ENCODE results near the gene NAV2. TPM values are rescaled to one million over a fixed set of nuclear protein-coding genes. Genes with fewer than 3 reads are reported as not detected.

Gene NAV2
- total RNA-seq, 1 experiment from 2014 or later, result 2.1 TPM

DNA sequence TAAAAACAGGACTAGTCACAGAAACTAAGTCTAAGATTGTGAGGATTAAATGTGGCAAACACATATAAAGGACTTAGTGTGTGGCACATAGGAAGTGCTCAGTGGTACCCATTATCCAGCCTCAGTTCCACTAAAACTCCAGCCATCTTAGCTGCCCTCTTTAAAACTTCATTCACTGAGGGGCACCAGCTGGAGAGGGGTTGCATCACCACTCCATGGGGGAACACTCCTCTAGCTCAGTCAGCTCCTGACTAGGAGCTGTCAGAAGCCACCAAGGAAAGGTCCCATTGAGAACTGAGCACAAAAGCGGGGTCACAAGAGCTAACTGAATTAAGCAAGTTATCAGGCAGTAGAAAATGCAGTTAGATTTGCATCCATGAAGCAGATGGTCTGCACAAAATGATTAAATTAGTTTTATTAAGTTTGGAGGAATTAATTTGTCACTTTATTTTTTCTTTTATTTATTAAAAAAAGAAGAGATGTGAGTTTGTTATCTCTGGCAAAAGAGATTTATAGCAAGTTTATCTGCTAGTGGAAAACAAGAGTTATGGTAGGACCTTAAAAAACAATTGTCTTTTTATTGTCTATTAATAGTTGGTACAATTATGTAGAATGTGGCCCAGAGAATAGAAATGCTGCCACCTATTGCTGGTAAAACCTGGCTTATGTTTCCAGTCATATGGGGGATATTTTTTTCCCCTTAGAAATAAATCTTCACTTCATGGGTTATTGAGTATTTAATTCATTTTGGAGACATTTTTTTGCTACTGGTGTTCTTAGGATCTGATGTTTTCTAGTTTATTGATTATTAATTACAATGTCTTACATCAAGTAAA is 95.7 kb downstream of the NAV2 start:
- no peak for ATAC-seq
- ChIA-PET POLR2A (no interaction called here), CTCF (no interaction called here), RAD21 (ENCODE audit: low non-redundant PET in 1 of 2, low total read pairs in 2 of 2, uncharacterized antibody in 2 of 2, unreplicated experiment in 2 of 2) (no interaction called here)
- Histone ChIP-seq H3K9ac (ENCODE audit: low read length) (no peak overlapping the region), H3K4me2 (ENCODE audit: low read length) (no peak overlapping the region), H3K4me1 (ENCODE audit: control insufficient read depth in 1 of 2, insufficient read depth in 2 of 2, low read length in 2 of 2) (peaks cover 8 to 10% of the 10 kb centered on the region in 2 experiments; a peak in 3 of 4 replicates), H3K27me3 (ENCODE audit: insufficient read depth, low read length) (no peaks in the 10 kb centered on the region), H3K36me3 (ENCODE audit: control insufficient read depth in 1 of 2, insufficient read depth in 2 of 2, low read length in 2 of 2) (no peaks in the 10 kb centered on the region), H3K9me3 (ENCODE audit: control insufficient read depth in 1 of 2, insufficient read depth in 1 of 2, low read depth in 1 of 2, low read length in 2 of 2) (no peaks in the 10 kb centered on the region), H3K9me2 (ENCODE audit: insufficient read depth) (no peaks in the 10 kb centered on the region; the same call in 1 of the 2 replicates), H4K20me1 (ENCODE audit: insufficient read depth) (no peaks in the 10 kb centered on the region), H3K27ac (ENCODE audit: low read depth, low read length) (no peak overlapping the region), H3K4me3 (replicated peaks in 1 of 2; ENCODE audit: low read depth in 1 of 2, low read length in 2 of 2) (no peak overlapping the region), H2AFZ (ENCODE audit: low read depth, low read length, poor library complexity, severe bottlenecking) (no peak overlapping the region), H3K79me2 (ENCODE audit: insufficient read depth, low read length) (no peaks in the 10 kb centered on the region)
- no TSS peak for BruUV-seq (replicated peaks)
- DNase-seq (ENCODE audit: low read depth, low spot score), result no peak
- no peak for TF ChIP-seq YY1 (IDR thresholded peaks at IDR 0.05; ENCODE audit: extremely low read depth, insufficient replicate concordance, low read depth, low read length)
- TF ChIP-seq EGR1 (IDR thresholded peaks at IDR 0.05; ENCODE audit: low read depth), result no peak
- no peak for TF ChIP-seq ZNF274 (IDR thresholded peaks at IDR 0.05; ENCODE audit: low read depth, low read length)
- no peak for TF ChIP-seq SIN3A (IDR thresholded peaks at IDR 0.05; ENCODE audit: low read depth)
- TF ChIP-seq, protein P1, sequence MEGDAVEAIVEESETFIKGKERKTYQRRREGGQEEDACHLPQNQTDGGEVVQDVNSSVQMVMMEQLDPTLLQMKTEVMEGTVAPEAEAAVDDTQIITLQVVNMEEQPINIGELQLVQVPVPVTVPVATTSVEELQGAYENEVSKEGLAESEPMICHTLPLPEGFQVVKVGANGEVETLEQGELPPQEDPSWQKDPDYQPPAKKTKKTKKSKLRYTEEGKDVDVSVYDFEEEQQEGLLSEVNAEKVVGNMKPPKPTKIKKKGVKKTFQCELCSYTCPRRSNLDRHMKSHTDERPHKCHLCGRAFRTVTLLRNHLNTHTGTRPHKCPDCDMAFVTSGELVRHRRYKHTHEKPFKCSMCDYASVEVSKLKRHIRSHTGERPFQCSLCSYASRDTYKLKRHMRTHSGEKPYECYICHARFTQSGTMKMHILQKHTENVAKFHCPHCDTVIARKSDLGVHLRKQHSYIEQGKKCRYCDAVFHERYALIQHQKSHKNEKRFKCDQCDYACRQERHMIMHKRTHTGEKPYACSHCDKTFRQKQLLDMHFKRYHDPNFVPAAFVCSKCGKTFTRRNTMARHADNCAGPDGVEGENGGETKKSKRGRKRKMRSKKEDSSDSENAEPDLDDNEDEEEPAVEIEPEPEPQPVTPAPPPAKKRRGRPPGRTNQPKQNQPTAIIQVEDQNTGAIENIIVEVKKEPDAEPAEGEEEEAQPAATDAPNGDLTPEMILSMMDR (IDR thresholded peaks at IDR 0.05 in 2 of 3, conservative IDR thresholded peaks at IDR 0.05 in 1 of 3; ENCODE audit: borderline replicate concordance in 1 of 3, insufficient read depth in 1 of 3, low read depth in 2 of 3, low read length in 2 of 3), result peak; percentile 24 to 28 (median 26); a peak in 2 of 6 replicates
- no peak for TF ChIP-seq SRF (IDR thresholded peaks at IDR 0.05; ENCODE audit: low read depth)
- TF ChIP-seq FOSL1 (IDR thresholded peaks at IDR 0.05; ENCODE audit: low read depth), result no peak
- TF ChIP-seq RAD21 (IDR thresholded peaks at IDR 0.05; ENCODE audit: low read depth), result peak; percentile 52
- TF ChIP-seq EZH2phosphoT487 (IDR thresholded peaks at IDR 0.05; ENCODE audit: borderline replicate concordance), result no peak
- TF ChIP-seq JUND (IDR thresholded peaks at IDR 0.05), result no peak
- TF ChIP-seq TCF7L2 (IDR thresholded peaks at IDR 0.05; ENCODE audit: borderline replicate concordance, extremely low read depth, insufficient read depth, insufficient read length), result no peak
- no peak for TF ChIP-seq ELF1 (IDR thresholded peaks at IDR 0.05; ENCODE audit: borderline replicate concordance, low read depth)
- TF ChIP-seq, protein P2, sequence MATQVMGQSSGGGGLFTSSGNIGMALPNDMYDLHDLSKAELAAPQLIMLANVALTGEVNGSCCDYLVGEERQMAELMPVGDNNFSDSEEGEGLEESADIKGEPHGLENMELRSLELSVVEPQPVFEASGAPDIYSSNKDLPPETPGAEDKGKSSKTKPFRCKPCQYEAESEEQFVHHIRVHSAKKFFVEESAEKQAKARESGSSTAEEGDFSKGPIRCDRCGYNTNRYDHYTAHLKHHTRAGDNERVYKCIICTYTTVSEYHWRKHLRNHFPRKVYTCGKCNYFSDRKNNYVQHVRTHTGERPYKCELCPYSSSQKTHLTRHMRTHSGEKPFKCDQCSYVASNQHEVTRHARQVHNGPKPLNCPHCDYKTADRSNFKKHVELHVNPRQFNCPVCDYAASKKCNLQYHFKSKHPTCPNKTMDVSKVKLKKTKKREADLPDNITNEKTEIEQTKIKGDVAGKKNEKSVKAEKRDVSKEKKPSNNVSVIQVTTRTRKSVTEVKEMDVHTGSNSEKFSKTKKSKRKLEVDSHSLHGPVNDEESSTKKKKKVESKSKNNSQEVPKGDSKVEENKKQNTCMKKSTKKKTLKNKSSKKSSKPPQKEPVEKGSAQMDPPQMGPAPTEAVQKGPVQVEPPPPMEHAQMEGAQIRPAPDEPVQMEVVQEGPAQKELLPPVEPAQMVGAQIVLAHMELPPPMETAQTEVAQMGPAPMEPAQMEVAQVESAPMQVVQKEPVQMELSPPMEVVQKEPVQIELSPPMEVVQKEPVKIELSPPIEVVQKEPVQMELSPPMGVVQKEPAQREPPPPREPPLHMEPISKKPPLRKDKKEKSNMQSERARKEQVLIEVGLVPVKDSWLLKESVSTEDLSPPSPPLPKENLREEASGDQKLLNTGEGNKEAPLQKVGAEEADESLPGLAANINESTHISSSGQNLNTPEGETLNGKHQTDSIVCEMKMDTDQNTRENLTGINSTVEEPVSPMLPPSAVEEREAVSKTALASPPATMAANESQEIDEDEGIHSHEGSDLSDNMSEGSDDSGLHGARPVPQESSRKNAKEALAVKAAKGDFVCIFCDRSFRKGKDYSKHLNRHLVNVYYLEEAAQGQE (IDR thresholded peaks at IDR 0.05; ENCODE audit: low read depth), result no peak
- TF ChIP-seq, protein P3, sequence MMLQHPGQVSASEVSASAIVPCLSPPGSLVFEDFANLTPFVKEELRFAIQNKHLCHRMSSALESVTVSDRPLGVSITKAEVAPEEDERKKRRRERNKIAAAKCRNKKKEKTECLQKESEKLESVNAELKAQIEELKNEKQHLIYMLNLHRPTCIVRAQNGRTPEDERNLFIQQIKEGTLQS (IDR thresholded peaks at IDR 0.05), result no peak
- no peak for TF ChIP-seq EZH2 (IDR thresholded peaks at IDR 0.05)
- intact Hi-C loops (cut with micrococcal nuclease), result loop anchor here (2.0 to 5.0 kb wide), 2 partner anchors 94 to 243 kb away; no protein-coding TSS in a partner anchor

Measured in HCT116 (cell line).